ENCODE measurements around the gene ZNF471. TPM values are rescaled to one million over a fixed set of nuclear protein-coding genes. Genes with fewer than 3 reads are reported as not detected.
A peak's percentile ranks its signal among the peaks of the same experiment; 100 is the strongest.

Gene ZNF471
- 1 to 10 TPM in 3 of 5 experiments, under 1 TPM in 2; 0.22 to 2.3 (median 1.6) TPM for total RNA-seq
- polyA plus RNA-seq: 1 to 10 TPM; 1.1 to 1.6 TPM
- total RNA-seq: 2.4 reads per million, percentile 12 among the genes with 10 or more reads in this experiment

GRCh38 chr19:56507446-56508289, at the start of gene ZNF471:
Gene ZNF471, plus strand, starts transcription at chr19:56507855. Its CDS starts 3,717 bp downstream, at chr19:56511572.
- H3K36me3 ChIP-seq (ENCODE audit: control insufficient read depth in 2 of 3, insufficient read depth in 3 of 3, low read length in 3 of 3): no peaks in the 10 kb centered on the region
- ATAC-seq: peak; percentile 99
- intact Hi-C loops (cut with micrococcal nuclease): loop anchor here in 1 of 2 donors (1.0 kb wide), 2 partner anchors 31 to 104 kb away; partner anchors contain the start of gene ZFP28
- no peaks in the 10 kb centered on the region for H3K27me3 ChIP-seq (ENCODE audit: control insufficient read depth in 2 of 2, insufficient read depth in 2 of 2, low read length in 2 of 2)
- no peak within 1 kb of the TSS for H3K4me3 Mint-ChIP-seq
- peaks cover 0 to 37% (median 8%) of the 10 kb centered on the region in 3 experiments for H3K9me3 ChIP-seq (ENCODE audit: control insufficient read depth in 2 of 3, low read length in 3 of 3)
- peaks cover 1 to 56% (median 17%) of the 10 kb centered on the region in 11 donors for H3K9me3 Mint-ChIP-seq
- ChIA-PET CTCF (no interaction called here), POLR2A (interaction anchor here (0.7 kb wide), 1 partner anchor 1675 kb away, joined by 3 read pairs; the partner anchor contains the start of gene ZNF274)
- peaks cover 0 to 17% (median 7%) of the 10 kb centered on the region in 5 donors for H3K36me3 Mint-ChIP-seq
- H3K27ac Mint-ChIP-seq: peak within 1 kb of the TSS in 3 of 9 donors; percentile 3 to 81 (median 10)
- peaks cover 0 to 5% of the 10 kb centered on the region in 2 donors for H3K4me1 ChIP-seq (ENCODE audit: control insufficient read depth in 2 of 2, insufficient read depth in 2 of 2, low read length in 2 of 2)
- H3K27ac ChIP-seq (ENCODE audit: low read depth, low read length): peak within 1 kb of the TSS; percentile 85
- H3K4me3 ChIP-seq (ENCODE audit: low read length): peak within 1 kb of the TSS; percentile 42
- peaks cover 0 to 10% (median 6%) of the 10 kb centered on the region in 7 donors for H3K4me1 Mint-ChIP-seq
- H3K27me3 Mint-ChIP-seq: peaks cover 0 to 15% (median 0%) of the 10 kb centered on the region in 5 donors
- peak; percentile 44 to 93 (median 82) for DNase-seq

DNA sequence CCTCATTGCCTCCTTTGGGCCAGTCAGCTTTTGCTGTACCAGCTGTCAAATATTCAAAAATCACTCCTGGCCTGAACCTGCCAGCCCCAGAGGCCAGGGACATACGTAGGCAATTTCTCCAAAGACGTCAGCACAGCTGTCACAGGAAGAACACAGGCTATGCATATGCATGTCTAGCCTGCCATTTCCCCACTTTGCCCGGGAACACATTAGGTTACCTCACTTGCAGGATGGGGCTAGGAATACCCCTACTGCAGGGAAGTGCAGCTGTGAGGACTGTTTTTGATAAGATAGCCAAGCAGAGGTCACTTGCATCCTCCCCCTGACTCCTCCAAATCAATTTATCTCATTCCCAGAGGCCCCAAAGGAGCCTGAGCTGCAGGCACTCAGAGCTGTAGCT, 33.3 kb upstream of the ZNF471 start:
- Mint-ChIP-seq H3K4me1 (peaks cover 0 to 28% (median 11%) of the 10 kb centered on the region in 7 donors), H3K27me3 (peaks cover 9 to 44% (median 27%) of the 10 kb centered on the region in 5 donors), H3K9me3 (peaks cover 24 to 98% (median 67%) of the 10 kb centered on the region in 11 donors), H3K36me3 (peaks cover 8 to 72% (median 46%) of the 10 kb centered on the region in 5 donors), H3K4me3 (no peak overlapping the region), H3K27ac (no peak overlapping the region)
- CTCF ChIA-PET: no interaction called here
- Histone ChIP-seq H3K27ac (ENCODE audit: low read depth, low read length) (no peak overlapping the region), H3K4me1 (ENCODE audit: control insufficient read depth in 2 of 2, insufficient read depth in 2 of 2, low read length in 2 of 2) (no peaks in the 10 kb centered on the region), H3K4me3 (ENCODE audit: low read length) (no peak overlapping the region), H3K36me3 (ENCODE audit: control insufficient read depth in 2 of 3, insufficient read depth in 3 of 3, low read length in 3 of 3) (no peaks in the 10 kb centered on the region), H3K9me3 (ENCODE audit: control insufficient read depth in 2 of 3, low read length in 3 of 3) (peaks cover 0 to 86% (median 0%) of the 10 kb centered on the region in 3 experiments), H3K27me3 (ENCODE audit: control insufficient read depth in 2 of 2, insufficient read depth in 2 of 2, low read length in 2 of 2) (no peaks in the 10 kb centered on the region)
- intact Hi-C loops (cut with micrococcal nuclease): no loop called here
- ATAC-seq: no peak
- POLR2A ChIA-PET: no interaction called here
- DNase-seq: no peak

DNA sequence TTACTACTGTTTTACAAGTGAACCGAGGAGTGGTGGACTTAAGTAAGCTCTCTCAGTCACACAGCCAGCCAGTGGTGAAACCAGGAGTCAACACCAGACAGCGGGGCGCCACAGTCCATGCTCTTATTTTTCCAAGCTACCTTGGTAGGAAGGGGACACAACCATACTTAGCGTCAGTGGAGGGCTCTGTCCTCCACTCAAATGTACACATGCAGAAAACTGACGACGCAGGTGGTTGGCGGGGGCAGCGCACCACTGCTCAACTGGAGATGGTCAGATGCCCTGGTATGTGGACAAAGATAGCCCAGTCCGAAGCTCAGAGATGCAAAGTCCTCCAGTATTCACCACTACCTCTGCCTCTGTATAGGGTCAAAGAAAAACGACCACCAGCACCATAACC, 31.6 kb upstream of the ZNF471 start:
- Histone ChIP-seq H3K27ac (ENCODE audit: low read depth, low read length) (no peak overlapping the region), H3K9me3 (ENCODE audit: control insufficient read depth in 2 of 3, low read length in 3 of 3) (peaks cover 0 to 76% (median 0%) of the 10 kb centered on the region in 3 experiments), H3K4me3 (ENCODE audit: low read length) (no peak overlapping the region), H3K4me1 (ENCODE audit: control insufficient read depth in 2 of 2, insufficient read depth in 2 of 2, low read length in 2 of 2) (no peaks in the 10 kb centered on the region), H3K27me3 (ENCODE audit: control insufficient read depth in 2 of 2, insufficient read depth in 2 of 2, low read length in 2 of 2) (no peaks in the 10 kb centered on the region), H3K36me3 (ENCODE audit: control insufficient read depth in 2 of 3, insufficient read depth in 3 of 3, low read length in 3 of 3) (no peaks in the 10 kb centered on the region)
- H3K36me3 Mint-ChIP-seq: peaks cover 8 to 67% (median 44%) of the 10 kb centered on the region in 5 donors
- H3K9me3 Mint-ChIP-seq: peaks cover 32 to 95% (median 71%) of the 10 kb centered on the region in 11 donors
- ATAC-seq (no peak), DNase-seq (no peak)
- CTCF ChIA-PET: no interaction called here
- intact Hi-C loops (cut with micrococcal nuclease): no loop called here
- POLR2A ChIA-PET: no interaction called here
- H3K27ac Mint-ChIP-seq: peak overlapping the region in 4 of 9 donors; percentile 23 to 94 (median 72)
- peaks cover 9 to 47% (median 27%) of the 10 kb centered on the region in 5 donors for H3K27me3 Mint-ChIP-seq
- peak overlapping the region in 6 of 10 donors; percentile 26 to 97 (median 70) for H3K4me3 Mint-ChIP-seq
- H3K4me1 Mint-ChIP-seq: peaks cover 0 to 30% (median 11%) of the 10 kb centered on the region in 7 donors

- Mint-ChIP-seq H3K27me3 (peaks cover 9 to 43% (median 27%) of the 10 kb centered on the region in 5 donors), H3K4me3 (peak within 1 kb of the TSS; percentile 76 to 97 (median 92)), H3K36me3 (peaks cover 8 to 62% (median 39%) of the 10 kb centered on the region in 5 donors), H3K9me3 (peaks cover 29 to 94% (median 67%) of the 10 kb centered on the region in 11 donors), H3K27ac (peak within 1 kb of the TSS; percentile 67 to 97 (median 87)), H3K4me1 (peaks cover 0 to 30% (median 11%) of the 10 kb centered on the region in 7 donors)
- Histone ChIP-seq H3K4me1 (ENCODE audit: control insufficient read depth in 2 of 2, insufficient read depth in 2 of 2, low read length in 2 of 2) (no peaks in the 10 kb centered on the region), H3K4me3 (ENCODE audit: low read length) (peak within 1 kb of the TSS; percentile 37), H3K27me3 (ENCODE audit: control insufficient read depth in 2 of 2, insufficient read depth in 2 of 2, low read length in 2 of 2) (no peaks in the 10 kb centered on the region), H3K27ac (ENCODE audit: low read depth, low read length) (peak within 1 kb of the TSS; percentile 82), H3K9me3 (ENCODE audit: control insufficient read depth in 2 of 3, low read length in 3 of 3) (peaks cover 0 to 69% (median 0%) of the 10 kb centered on the region in 3 experiments), H3K36me3 (ENCODE audit: control insufficient read depth in 2 of 3, insufficient read depth in 3 of 3, low read length in 3 of 3) (no peaks in the 10 kb centered on the region)
- CTCF ChIA-PET: no interaction called here
- POLR2A ChIA-PET: no interaction called here
- DNase-seq: peak in 7 of 9 donors; percentile 3 to 63 (median 47)
- ATAC-seq: peak; percentile 75
- intact Hi-C loops (cut with micrococcal nuclease): no loop called here
Measured at GRCh38 chr19:56476651-56477428, 30.8 kb upstream of the ZNF471 start, which contains the start of gene ZNF667. Gene ZNF667, minus strand, starts transcription at chr19:56477345. Its CDS starts 14,975 bp downstream, at chr19:56462370.

- Mint-ChIP-seq H3K9me3 (peaks cover 24 to 94% (median 68%) of the 10 kb centered on the region in 11 donors), H3K36me3 (peaks cover 8 to 62% (median 31%) of the 10 kb centered on the region in 5 donors), H3K27me3 (peaks cover 9 to 42% (median 27%) of the 10 kb centered on the region in 5 donors), H3K4me3 (peak overlapping the region; percentile 76 to 97 (median 92)), H3K4me1 (peaks cover 0 to 30% (median 11%) of the 10 kb centered on the region in 7 donors), H3K27ac (peak overlapping the region in 8 of 9 donors; percentile 43 to 97 (median 89))
- H3K9me3 ChIP-seq (ENCODE audit: control insufficient read depth in 2 of 3, low read length in 3 of 3): peaks cover 0 to 69% (median 0%) of the 10 kb centered on the region in 3 experiments
- no peaks in the 10 kb centered on the region for H3K36me3 ChIP-seq (ENCODE audit: control insufficient read depth in 2 of 3, insufficient read depth in 3 of 3, low read length in 3 of 3)
- peak; percentile 76 for ATAC-seq
- POLR2A ChIA-PET: no interaction called here
- H3K4me3 ChIP-seq (ENCODE audit: low read length): peak overlapping the region; percentile 37
- CTCF ChIA-PET: no interaction called here
- no peaks in the 10 kb centered on the region for H3K27me3 ChIP-seq (ENCODE audit: control insufficient read depth in 2 of 2, insufficient read depth in 2 of 2, low read length in 2 of 2)
- peak overlapping the region; percentile 82 for H3K27ac ChIP-seq (ENCODE audit: low read depth, low read length)
- H3K4me1 ChIP-seq (ENCODE audit: control insufficient read depth in 2 of 2, insufficient read depth in 2 of 2, low read length in 2 of 2): no peaks in the 10 kb centered on the region
- peak; percentile 26 to 82 (median 61) for DNase-seq
- intact Hi-C loops (cut with micrococcal nuclease): no loop called here
Measured at GRCh38 chr19:56477429-56478338, 30.0 kb upstream of the ZNF471 start.

Measured in naive thymus-derived CD4-positive, alpha-beta T cell (primary cell).